Stimulated activated CD4-positive, alpha-beta T cell treated with anti-CD3 and anti-CD28 coated beads, TNF-alpha, amount 100 ng/mL, for 24 hours (primary cell): ENCODE data around the gene ADCK1.
"Not testable (repeated sequence)": the region's sequence is repeated elsewhere in the genome, so short reads cannot be mapped to it uniquely, and the experiment has no call there.

Experiments used
- DNase-seq, 3 experiments: peaks; one replicate each; pipeline ENCODE4 v3.0.0-alpha.2; 2020; ENCODE audit warnings: low read depth in 3 of 3

ADCK1 gene

GRCh38 chr14:77947372-77947771 is 147.5 kb downstream of the ADCK1 start:
- DNase-seq, result no peak

GRCh38 chr14:77950371-77951063 is 150.6 kb downstream of the ADCK1 start:
- DNase-seq, result no peak

GRCh38 chr14:77955816-77956484 is 156.0 kb downstream of the ADCK1 start:
- no peak for DNase-seq

GRCh38 chr14:77959686-77960085 is 159.8 kb downstream of the ADCK1 start:
- not testable (repeated sequence) for DNase-seq

- no peak for DNase-seq
These were observed 162.1 kb downstream of the ADCK1 start for GRCh38 chr14:77961847-77962580.

GRCh38 chr14:77962731-77963520 is 163.0 kb downstream of the ADCK1 start:
- DNase-seq, result no peak

- no peak for DNase-seq
These were observed 164.7 kb downstream of the ADCK1 start for GRCh38 chr14:77964586-77964985.

GRCh38 chr14:77965050-77965449 is 165.1 kb downstream of the ADCK1 start:
- no peak for DNase-seq

GRCh38 chr14:77965919-77966435 is 166.1 kb downstream of the ADCK1 start:
- DNase-seq, result no peak

GRCh38 chr14:77967110-77967509 is 167.2 kb downstream of the ADCK1 start:
- DNase-seq, result no peak

GRCh38 chr14:77970646-77971045 is 170.7 kb downstream of the ADCK1 start:
- DNase-seq, result no peak

GRCh38 chr14:77973246-77973645 is 173.3 kb downstream of the ADCK1 start:
- DNase-seq, result no peak

- no peak for DNase-seq
These were observed 176.7 kb downstream of the ADCK1 start for GRCh38 chr14:77976591-77976990.

GRCh38 chr14:77979171-77979570 is 179.3 kb downstream of the ADCK1 start:
- DNase-seq, result no peak

- no peak for DNase-seq
These were observed 179.9 kb downstream of the ADCK1 start for GRCh38 chr14:77979666-77980351.

GRCh38 chr14:77980475-77981321 is 180.8 kb downstream of the ADCK1 start:
- no peak for DNase-seq
